Brain microvascular endothelial cell (primary cell): ENCODE results near the gene ARHGEF19.

ENCODE experiments used
- DNase-seq: peaks from one replicate; pipeline ENCODE4 v3.0.0-alpha.2; 2020
- H3K27ac ChIP-seq: fragments of 250-450 bp; sonication (Bioruptor Pico); 2 replicates; pipeline ENCODE4 v1.5.1; 2020; ENCODE audit warnings: mild to moderate bottlenecking, moderate library complexity
- H3K27me3 ChIP-seq: fragments of 250-450 bp; sonication (Bioruptor Pico); replicated peaks from 2 replicates; pipeline ENCODE4 v1.5.1; 2020; ENCODE audit warnings: mild to moderate bottlenecking
- H3K36me3 ChIP-seq: fragments of 250-450 bp; sonication (Bioruptor Pico); replicated peaks from 2 replicates; pipeline ENCODE4 v1.5.1; 2020; ENCODE audit warnings: mild to moderate bottlenecking
- H3K4me3 ChIP-seq: 2 replicates; pipeline ENCODE4 v1.5.1; 2011; ENCODE audit warnings: low read depth, mild to moderate bottlenecking, control low read depth, low read length, moderate library complexity
- in situ Hi-C: cut with HindIII; loops from 2 replicates; pipeline ENCODE4 v1.10.0; 2017; ENCODE audit warnings: low sequenced_read_pairs, low pct_ligation_motif_present
- TF ChIP-seq, protein P1 (sequence below): IDR thresholded peaks from 2 replicates; pipeline ENCODE4 v1.5.1; 2011; ENCODE audit warnings: low read depth, mild to moderate bottlenecking, moderate library complexity, low read length, control low read depth, inconsistent platforms; ENCODE audit errors: missing control alignments

Gene ARHGEF19

DNA sequence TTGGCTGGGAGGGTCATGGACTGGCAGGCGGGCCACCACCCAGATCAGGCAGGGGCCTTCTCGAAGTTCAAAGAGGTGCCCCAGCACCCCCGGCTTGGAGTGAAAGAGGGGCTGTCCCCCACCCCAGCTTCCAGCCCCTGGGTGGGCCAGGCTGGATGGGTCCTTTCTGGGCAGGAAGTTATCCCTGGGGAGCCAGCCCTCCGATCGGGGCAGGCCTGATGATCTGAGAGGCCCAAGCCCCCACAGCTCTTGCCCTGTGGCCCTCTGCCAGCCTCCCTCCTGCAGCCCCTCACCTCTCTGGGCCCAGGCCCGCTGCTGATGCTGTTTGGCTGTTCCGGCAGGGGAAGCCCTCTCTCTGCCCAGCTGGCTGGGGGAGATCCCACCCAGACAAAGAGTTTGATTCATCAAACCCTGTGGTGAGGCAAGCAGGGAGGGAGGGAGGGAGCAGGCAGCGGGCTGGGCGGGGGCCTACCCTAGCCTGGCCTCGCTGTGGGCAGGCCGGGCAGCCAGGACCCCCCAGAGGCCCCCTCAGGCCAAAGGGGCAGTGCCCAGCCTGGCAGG is 2.5 kb downstream of the ARHGEF19 start:
- DNase-seq: no peak
- TF ChIP-seq, protein P1, sequence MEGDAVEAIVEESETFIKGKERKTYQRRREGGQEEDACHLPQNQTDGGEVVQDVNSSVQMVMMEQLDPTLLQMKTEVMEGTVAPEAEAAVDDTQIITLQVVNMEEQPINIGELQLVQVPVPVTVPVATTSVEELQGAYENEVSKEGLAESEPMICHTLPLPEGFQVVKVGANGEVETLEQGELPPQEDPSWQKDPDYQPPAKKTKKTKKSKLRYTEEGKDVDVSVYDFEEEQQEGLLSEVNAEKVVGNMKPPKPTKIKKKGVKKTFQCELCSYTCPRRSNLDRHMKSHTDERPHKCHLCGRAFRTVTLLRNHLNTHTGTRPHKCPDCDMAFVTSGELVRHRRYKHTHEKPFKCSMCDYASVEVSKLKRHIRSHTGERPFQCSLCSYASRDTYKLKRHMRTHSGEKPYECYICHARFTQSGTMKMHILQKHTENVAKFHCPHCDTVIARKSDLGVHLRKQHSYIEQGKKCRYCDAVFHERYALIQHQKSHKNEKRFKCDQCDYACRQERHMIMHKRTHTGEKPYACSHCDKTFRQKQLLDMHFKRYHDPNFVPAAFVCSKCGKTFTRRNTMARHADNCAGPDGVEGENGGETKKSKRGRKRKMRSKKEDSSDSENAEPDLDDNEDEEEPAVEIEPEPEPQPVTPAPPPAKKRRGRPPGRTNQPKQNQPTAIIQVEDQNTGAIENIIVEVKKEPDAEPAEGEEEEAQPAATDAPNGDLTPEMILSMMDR: no peak
- Histone ChIP-seq H3K4me3 (peak overlapping the region; percentile 31), H3K27me3 (no peaks in the 10 kb centered on the region), H3K36me3 (no peaks in the 10 kb centered on the region), H3K27ac (no peak overlapping the region)
- in situ Hi-C loops: no loop called here

DNA sequence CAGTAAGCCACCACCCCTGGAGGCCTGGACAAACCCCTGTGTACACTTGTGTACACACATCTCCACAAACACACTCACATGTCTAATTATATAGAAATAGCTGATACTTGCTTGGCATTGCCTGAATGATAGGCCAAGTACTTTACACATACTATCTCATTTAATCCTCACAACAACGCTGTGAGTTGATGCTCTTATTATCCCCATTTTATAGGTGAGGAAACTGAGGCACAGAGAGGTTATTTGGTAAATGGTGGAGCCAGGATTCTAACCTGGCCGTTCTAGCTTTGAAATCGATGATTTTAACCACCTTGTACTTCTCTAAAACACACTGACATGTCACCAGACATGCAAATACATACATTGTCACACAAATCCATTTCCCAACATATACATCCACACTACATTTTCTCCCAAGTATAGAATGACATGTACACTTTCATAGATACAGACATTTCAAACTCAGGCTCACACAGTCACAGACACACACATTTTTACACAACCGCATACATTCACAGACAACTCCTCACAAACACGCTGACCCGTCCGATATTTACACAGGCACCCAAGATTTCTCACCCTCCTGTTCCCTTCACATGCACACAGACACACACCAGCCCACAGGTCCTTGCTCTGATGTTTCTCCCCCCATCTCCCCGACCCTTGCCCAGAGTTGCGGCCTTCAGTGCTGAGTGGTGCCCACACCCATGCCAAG is 3.2 kb downstream of the ARHGEF19 start:
- DNase-seq: no peak
- H3K27ac ChIP-seq: no peak overlapping the region
- no peaks in the 10 kb centered on the region for H3K36me3 ChIP-seq
- TF ChIP-seq, protein P1: no peak
- H3K27me3 ChIP-seq: no peaks in the 10 kb centered on the region
- peak overlapping the region; percentile 31 for H3K4me3 ChIP-seq
- in situ Hi-C loops: no loop called here

DNA sequence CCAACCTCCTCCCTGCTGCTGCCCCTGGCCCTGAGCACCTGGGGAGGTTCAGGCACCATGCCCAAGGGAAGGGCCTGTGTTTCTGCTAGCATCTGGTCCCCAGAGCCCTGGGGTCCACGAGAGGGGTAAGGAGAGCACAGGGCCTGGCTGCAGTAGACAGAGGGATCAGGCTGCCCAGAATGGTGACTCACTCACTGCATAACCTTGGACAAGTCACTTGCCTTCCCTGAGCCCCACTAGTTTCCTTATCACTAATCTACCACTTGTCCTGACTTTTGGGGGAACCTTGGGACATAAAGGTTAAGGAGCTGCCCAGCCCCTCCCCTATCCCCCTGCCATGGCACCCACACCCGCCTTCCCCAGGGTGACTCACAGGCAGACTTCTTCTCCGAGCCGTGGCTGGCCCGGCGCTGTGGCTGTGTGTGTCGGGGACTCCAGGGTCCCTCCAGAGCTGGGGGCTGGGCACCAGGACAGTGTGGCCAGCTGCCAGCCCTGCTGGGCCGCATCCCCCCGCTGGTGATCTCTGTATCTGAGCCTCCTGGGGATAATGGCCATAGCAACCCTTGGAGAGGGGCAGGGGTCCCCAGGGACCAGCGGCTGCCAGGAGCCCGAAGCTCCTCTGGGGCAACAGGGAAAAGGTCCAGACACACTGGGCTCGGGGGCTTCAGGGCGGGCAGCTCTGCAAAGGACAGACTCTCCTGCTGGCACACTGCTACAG is 4.0 kb downstream of the ARHGEF19 start:
- Histone ChIP-seq H3K4me3 (no peak overlapping the region), H3K27ac (no peak overlapping the region)
- TF ChIP-seq, protein P1: no peak

DNA sequence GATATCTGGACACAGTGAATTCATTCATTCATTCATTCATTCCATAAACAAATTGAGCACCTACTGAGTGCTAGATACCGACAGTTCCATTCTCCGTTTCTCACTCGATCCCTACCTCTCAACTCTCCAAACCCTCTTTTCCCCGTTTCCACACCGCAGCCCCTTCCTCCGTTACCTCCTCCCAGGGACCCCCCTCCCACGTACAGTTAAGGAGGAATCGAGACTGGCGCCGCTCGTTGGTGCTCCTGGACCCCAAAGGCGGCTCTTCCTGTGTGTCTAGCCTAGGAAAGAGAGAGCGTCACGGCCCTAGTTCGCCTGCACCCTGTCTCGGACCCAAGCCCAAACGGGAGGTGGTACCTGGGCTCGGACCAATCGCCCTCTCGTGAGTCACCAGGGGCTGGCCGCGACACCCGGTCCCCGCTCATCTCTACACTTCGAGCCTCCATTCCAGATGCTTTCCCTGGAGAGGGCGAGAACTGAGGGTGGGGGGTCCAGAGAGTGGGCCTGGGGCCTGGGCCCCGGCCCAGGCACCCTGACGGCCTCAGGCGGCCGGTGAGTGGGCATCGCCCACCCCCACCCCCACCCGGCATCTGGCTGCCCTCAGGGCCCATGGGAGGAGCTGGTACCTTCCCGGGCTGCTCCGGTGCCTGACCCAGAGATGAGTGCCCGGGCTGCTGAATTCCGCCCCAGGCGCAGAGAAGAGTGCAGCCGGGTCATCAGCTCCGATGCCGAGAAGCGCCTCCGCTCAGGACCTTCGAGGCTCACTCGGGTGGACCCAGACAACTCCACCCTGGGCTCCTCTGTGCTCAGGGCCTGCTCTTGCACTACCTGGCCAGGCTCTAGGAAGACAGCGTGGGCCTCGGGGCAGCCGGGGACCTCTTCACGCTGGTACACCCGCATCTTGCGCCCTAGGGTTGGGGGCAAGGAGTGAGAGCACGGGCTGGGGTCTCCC is 4.9 kb downstream of the ARHGEF19 start:
- TF ChIP-seq, protein P1: no peak
- in situ Hi-C loops: no loop called here
- peak overlapping the region; percentile 70 for H3K27ac ChIP-seq

More for the DNA sequence above, 4.0 kb downstream of the ARHGEF19 start:
- peak; percentile 40 for DNase-seq
- in situ Hi-C loops: no loop called here
- Histone ChIP-seq H3K36me3 (no peaks in the 10 kb centered on the region), H3K27me3 (no peaks in the 10 kb centered on the region)

DNA sequence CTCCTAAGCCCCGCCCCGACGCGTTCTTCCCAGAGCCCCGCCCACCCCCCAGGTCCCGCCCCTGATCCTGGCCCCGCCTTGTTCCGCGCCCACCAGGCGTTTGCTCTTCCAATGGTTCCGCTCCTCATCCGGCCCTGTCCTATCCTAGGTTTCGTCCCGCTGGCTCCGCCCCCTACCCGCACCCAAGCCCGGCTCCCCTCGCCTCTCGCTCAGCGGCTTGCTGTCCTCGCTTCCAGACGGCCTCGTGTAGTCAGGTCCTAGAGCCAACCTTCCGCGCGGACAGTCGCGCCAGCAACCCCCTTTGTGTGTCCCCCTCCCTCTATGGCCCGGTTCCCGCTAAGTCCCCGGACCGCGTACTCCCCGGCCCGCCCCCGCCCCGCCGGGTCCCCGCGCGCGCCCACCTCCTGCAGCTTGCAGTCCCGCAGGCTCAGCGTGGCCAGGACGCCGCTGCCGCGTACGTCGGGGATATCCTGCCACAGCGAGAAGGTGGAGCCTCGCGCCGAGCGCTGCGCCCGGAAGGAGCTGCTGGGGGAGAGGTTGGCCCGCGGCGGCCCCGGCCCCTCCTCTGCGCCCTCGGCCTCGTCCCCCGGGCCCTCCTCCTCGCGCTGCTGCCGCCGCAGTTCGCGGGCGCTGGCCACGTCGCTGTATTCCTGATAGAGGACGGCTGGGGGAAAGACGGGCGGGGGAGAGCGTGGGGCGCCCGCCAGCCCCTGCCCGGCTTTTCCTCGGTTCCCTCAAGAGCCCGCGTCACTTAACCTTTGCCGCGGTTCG is 5.7 kb downstream of the ARHGEF19 start:
- peak overlapping the region; percentile 63 for H3K4me3 ChIP-seq
- H3K36me3 ChIP-seq: no peaks in the 10 kb centered on the region
- DNase-seq: peak; percentile 97
- in situ Hi-C loops: no loop called here
- TF ChIP-seq, protein P1: no peak
- H3K27me3 ChIP-seq: no peaks in the 10 kb centered on the region
- peak overlapping the region; percentile 70 for H3K27ac ChIP-seq

More for the DNA sequence above, 4.9 kb downstream of the ARHGEF19 start:
- Histone ChIP-seq H3K27me3 (no peaks in the 10 kb centered on the region), H3K36me3 (no peaks in the 10 kb centered on the region), H3K4me3 (peak overlapping the region; percentile 63)
- DNase-seq: no peak
